GM21576 (cell line): ENCODE results near the gene IDUA.

Source experiments
- ATAC-seq: cut with Tn5 transposase; IDR thresholded peaks from one replicate; pipeline ENCODE4 v1.9.1; 2021; ENCODE audit warnings: mild to moderate bottlenecking, moderate library complexity; ENCODE audit not compliant: unreplicated experiment

IDUA gene

GRCh38 chr4:955931-956381, 30.9 kb upstream of the IDUA start:
- ATAC-seq, result no peak

- no peak for ATAC-seq
Observed at GRCh38 chr4:956531-957230, 30.2 kb upstream of the IDUA start.

DNA sequence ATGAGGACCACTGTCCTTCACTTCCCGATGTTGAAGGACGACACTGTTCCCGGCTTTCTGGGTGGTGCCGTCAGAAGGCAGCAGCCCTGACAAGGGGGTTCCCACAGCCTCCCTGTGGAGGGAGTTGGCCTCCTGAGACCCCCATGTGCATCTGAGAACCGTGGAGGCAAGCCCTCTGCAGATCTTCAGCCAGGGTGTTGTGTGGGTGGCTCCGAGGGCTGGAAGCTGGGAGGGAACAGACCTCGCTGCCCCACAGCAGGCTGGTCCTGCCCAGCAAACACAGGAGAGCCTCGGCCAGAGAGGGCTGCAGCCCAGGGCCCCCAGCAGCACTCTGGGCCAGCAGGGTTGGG, 29.6 kb upstream of the IDUA start:
- no peak for ATAC-seq

GRCh38 chr4:957581-958313, 29.1 kb upstream of the IDUA start:
- no peak for ATAC-seq

- ATAC-seq, result no peak
Observed at GRCh38 chr4:958314-958665, 28.6 kb upstream of the IDUA start.

DNA sequence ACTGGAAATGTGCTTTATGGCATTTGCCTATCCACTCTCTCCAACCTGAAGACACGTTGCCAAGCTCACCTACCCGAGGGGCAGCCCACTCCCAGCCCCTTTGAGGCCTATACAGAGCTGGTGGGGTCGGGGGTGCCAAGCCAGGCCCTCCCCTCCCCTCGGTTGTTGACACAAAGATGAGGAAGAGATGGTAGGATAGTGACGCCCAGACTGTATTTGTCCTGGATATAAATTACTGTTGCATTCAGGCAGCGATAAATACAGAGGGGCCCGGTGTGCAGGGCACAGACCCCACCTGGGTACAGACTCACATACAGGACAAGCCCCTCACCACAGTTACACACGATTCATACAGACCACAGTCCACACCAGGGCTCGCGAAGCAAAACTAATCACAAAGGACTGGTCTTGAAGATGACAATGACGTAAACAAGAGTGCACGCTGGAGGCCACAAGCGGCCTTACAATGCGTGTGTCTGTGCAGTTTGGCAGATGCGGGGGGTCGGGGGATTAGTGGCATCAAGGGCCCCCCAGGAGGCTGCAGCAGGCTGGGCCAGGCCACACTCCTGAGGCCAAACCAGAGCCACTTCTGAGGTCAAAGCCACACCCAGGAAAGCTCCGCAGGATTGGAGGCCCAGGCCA, 28.0 kb upstream of the IDUA start:
- ATAC-seq, result no peak

- no peak for ATAC-seq
Observed at GRCh38 chr4:959338-960139, 27.3 kb upstream of the IDUA start.

GRCh38 chr4:960140-960635, 26.7 kb upstream of the IDUA start:
- no peak for ATAC-seq

GRCh38 chr4:960636-961350, 26.1 kb upstream of the IDUA start:
- ATAC-seq, result no peak

- no peak for ATAC-seq
Observed at GRCh38 chr4:961351-962230, 25.3 kb upstream of the IDUA start.

DNA sequence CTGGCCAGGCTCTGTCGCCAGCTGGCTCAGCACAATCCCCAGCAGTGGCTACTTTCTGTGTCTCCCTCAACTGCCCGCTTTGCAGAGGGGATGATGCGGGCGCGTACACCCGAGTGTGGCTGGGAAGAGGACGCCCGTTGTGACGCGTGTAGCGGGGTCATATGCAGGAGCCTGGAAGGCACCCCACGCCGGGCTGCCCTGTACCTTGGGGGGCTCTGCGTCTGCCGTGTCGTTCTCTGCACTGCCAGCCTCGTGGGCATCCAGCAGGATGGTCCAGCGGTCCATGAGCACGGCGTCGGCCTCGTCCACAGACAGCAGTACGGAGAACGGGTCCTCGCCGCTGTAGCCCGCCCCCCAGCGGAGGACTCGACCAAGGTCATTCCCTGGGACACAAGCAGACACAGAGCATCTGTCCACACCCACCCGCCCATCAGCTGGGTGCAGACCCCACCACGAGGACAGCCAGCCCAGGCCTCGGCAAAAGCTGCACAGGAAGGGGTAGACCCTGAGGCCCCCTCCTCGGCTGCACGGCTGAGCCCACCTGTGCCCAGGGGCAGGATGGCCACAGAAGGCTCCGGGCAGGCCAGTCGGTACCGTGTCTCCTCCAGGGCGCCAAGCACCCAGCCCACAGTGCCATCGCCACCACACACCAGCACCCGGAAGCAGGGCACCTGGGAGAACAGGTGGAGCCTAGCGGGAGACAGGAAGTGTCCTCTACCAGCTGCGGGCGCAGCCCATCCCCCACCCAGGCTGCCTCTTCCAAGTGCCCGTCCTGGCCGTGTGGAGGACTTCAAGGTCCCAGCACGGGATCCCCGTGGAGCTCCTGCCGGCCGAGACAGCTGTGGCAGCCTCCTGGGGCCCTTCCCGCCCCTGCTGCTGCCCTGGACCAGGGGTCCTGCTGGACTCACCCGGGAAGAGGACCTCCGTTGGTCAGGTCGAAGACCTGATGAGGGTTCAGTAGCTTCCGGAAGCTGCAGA, 24.3 kb upstream of the IDUA start:
- ATAC-seq, result no peak

DNA sequence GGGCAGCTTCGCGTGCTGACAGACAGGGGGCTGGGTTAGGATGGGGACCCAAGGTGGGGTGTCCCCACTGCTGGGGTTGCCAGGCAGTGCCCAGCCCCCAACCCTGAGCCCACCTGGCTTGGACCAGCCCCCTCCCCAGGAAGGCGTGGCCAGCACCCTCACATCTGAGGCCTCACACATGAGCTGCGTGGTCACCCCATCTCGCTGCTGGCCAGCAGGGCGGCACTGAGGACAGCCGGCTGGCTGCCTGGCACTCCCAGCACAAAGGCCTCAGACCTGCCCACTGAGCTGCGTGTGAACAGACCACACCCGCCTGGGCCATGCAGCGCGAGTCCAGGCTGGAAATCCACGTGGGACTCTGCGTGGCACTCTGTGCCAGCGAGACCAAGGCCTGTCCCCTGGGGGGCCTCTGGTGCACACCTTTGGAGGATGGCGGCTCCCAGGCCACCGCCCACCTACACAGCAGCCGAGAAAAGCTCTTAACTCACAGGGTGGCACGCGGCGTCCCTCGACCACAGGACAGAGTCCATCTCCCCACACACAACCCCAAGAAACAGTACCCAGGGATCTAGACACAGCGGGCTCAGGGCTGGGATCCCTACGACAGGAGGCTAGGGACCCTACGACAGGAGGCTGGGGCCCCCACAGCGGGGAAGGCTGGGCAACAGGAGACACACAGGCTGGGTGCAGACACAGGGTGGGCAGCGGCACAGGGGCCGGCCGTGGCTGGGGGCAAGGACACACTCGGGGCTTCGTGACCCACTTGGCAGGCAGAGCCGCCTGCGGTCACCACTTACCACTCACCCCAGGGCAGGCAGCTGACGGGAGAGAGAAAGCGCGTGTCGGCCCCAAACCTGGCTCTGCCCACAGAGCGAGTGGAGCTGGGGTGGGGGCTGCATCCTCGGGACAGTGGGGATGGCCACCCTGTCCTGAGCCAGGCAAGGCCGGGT, 23.3 kb upstream of the IDUA start:
- no peak for ATAC-seq

GRCh38 chr4:964346-965025, 22.4 kb upstream of the IDUA start:
- ATAC-seq, result no peak

DNA sequence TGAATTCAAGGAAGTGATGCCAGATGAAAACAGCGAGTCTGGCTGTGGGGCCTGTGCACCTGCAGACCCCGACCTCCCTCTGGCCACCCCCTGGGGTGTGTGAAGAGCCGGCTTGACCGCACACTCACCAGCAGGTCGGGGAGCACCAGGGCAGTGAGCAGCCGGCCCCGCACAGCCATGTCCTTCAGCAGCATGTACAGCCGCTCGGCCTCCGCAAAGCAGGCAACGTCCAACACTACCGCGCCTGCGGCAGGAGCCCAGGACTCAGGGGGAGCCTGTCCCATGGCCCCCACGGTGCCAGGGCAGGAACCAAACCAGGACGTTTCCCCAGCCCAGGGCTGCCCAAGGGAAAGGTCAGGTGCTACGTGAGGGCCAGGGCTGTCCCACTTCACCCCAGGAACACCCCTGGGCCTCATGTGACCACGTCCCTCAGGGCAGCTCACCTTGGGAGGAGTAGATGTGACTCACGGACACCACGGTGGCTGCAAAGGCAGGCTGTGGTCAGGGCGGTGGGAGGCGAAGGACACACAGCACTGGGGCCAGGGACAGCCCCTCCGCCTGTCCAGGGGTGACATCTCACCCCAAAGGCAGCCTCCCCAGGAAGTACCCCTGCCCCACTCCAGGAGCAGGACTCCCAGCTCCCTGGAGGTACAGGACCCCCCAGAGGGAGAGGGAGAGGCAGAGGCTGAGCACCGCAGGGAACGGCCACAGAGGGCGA, 21.6 kb upstream of the IDUA start:
- no peak for ATAC-seq

DNA sequence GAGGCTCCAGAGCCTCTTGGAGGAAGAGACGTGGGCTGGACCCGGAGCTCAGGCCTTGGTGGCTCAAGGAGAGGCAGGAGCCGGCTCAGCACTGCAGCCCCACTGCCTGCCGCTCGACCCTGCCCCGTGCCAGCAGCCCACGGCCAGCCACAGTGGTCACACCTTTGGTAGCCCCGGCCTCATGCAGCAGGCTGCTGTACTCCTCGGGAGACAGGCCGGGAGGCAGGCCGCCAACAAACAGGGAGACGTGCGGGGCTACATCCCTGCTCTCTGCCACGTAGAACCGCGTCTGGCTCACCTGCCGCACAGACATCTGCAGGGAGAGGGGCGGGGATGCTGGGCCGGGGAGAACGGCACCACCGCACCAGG, 21.1 kb upstream of the IDUA start:
- ATAC-seq, result no peak
